GM12872 (cell line): ENCODE data around the gene DAB2.

Experiments used
- TF ChIP-seq, protein P1 (sequence below): IDR thresholded peaks from 3 replicates; pipeline ENCODE4 v1.5.1; 2011; ENCODE audit warnings: low read depth, mild to moderate bottlenecking, low read length, moderate library complexity; ENCODE audit not compliant: insufficient read depth

DAB2 gene

DNA sequence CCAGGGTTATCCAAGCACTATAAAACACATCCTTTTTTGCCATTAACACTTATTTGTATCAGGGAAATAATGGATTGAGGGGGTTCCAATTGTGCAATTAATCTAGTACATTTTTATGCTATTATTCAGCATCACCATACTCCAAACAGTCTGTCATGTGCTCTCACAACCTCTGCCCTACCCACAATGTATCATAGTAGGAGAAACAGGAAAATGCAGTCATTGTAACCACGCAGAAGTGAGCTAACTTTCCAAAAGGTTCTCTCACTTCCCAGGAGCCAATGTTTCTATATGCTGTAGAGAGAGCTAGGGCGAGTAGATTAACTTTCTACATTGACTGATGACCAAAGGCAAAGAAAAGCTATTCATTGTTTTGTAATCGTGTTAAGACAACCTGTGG lies 29.8 kb downstream of the DAB2 start:
- TF ChIP-seq, protein P1, sequence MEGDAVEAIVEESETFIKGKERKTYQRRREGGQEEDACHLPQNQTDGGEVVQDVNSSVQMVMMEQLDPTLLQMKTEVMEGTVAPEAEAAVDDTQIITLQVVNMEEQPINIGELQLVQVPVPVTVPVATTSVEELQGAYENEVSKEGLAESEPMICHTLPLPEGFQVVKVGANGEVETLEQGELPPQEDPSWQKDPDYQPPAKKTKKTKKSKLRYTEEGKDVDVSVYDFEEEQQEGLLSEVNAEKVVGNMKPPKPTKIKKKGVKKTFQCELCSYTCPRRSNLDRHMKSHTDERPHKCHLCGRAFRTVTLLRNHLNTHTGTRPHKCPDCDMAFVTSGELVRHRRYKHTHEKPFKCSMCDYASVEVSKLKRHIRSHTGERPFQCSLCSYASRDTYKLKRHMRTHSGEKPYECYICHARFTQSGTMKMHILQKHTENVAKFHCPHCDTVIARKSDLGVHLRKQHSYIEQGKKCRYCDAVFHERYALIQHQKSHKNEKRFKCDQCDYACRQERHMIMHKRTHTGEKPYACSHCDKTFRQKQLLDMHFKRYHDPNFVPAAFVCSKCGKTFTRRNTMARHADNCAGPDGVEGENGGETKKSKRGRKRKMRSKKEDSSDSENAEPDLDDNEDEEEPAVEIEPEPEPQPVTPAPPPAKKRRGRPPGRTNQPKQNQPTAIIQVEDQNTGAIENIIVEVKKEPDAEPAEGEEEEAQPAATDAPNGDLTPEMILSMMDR, result no peak

DNA sequence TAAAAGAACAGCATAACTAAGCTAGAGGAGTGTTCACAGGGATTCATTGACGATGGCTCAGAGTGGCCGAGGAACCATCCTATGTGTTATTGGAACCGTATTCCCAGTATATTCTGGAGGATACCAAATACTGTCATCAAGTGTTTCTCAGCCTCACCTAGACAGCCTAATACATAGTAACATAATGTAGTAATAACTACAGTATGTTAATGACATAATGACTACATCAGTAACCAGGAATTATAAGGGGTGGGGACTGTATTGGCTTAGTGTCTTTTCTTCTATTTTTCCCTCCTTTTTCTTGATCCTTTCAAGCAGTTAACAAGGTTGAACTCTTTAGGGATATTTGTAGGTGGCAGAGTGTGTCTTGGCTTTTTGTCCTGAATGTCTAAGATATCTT lies 33.8 kb downstream of the DAB2 start:
- TF ChIP-seq, protein P1, result no peak

- TF ChIP-seq, protein P1, result no peak
These were observed 37.5 kb downstream of the DAB2 start for GRCh38 chr5:39387293-39387692.

GRCh38 chr5:39384271-39384670 lies 40.5 kb downstream of the DAB2 start:
- TF ChIP-seq, protein P1, result no peak

GRCh38 chr5:39381376-39381775 lies 43.4 kb downstream of the DAB2 start:
- TF ChIP-seq, protein P1, result no peak

DNA sequence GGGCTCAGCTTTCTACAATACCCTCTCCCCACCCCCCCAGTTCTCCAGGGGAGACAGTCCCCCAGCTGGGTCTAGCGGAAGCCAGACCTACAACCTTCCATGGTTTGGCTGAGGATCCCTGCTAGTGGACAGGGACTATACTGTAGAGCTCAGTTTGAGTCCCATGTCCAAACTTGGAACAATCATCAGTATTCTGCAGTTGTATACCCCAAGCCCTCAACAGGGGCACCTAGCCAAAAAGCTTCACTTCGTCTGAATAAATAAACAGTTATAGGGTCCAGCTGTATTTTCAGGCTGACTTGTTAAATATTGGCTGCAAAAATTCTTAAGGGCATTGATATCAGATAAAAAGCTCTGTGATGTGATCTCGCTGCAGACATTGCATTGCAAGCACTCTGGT lies 45.1 kb downstream of the DAB2 start:
- TF ChIP-seq, protein P1, result no peak

GRCh38 chr5:39377613-39378012 lies 47.2 kb downstream of the DAB2 start:
- TF ChIP-seq, protein P1, result no peak

GRCh38 chr5:39376293-39376714 lies 48.5 kb downstream of the DAB2 start:
- TF ChIP-seq, protein P1, result peak; percentile 73
